AG04450 (cell line): Measurements from ENCODE around the gene USPL1. TPM values are rescaled to one million over a fixed set of nuclear protein-coding genes. Genes with fewer than 3 reads are reported as not detected.
A peak's percentile ranks its signal among the peaks of the same experiment; 100 is the strongest.

ENCODE experiments used
- CTCF ChIA-PET: fragments of 300-600, 350-600 bp; formaldehyde crosslinking; extraction: SDS; loops from one replicate; lab custom pipeline; 2022; ENCODE audit warnings: antibody characterized with exemption, inconsistent platforms; lab: Charles Lee
- POLR2A ChIA-PET: fragments of 350-600 bp; formaldehyde crosslinking; extraction: SDS; loops from one replicate; lab custom pipeline; 2021; ENCODE audit warnings: antibody characterized with exemption, inconsistent platforms; lab: Yijun Ruan, JAX
- DNase-seq: peaks from one replicate; pipeline ENCODE4 v3.0.0-alpha.2; 2011; ENCODE audit warnings: low read depth, low spot score
- H3K27ac ChIP-seq: one replicate; pipeline ENCODE4 v1.5.1; 2012; ENCODE audit warnings: low read depth, low read length, control low read depth
- H3K27me3 ChIP-seq: one replicate; pipeline ENCODE4 v1.6.0; 2012; ENCODE audit warnings: low read length; ENCODE audit not compliant: control insufficient read depth, insufficient read depth
- H3K4me3 ChIP-seq: 2 replicates; pipeline ENCODE4 v1.5.1; 2011; ENCODE audit warnings: mild to moderate bottlenecking, low read depth, low read length, control low read depth
- H3K9me3 ChIP-seq: 2 replicates; pipeline ENCODE4 v1.5.1; 2012; ENCODE audit warnings: low read length; ENCODE audit not compliant: control insufficient read depth, insufficient read depth
- polyA plus RNA-seq: library from polyadenylated mRNA; depleted of rRNA; stranded (reverse); fragments of >200 nt; gene quantifications from 2 replicates; pipeline ENCODE4 v1.2.3, GENCODE V29; 2011
- TF ChIP-seq, protein P1 (sequence below): IDR thresholded peaks from 2 replicates; pipeline ENCODE4 v1.5.1; 2011; ENCODE audit warnings: low read depth, low read length, control low read depth, inconsistent platforms

Gene USPL1
- polyA plus RNA-seq, 1 experiment, result 24.1 TPM

GRCh38 chr13:30690282-30691188 lies 72.8 kb downstream of the USPL1 start:
- DNase-seq, result peak; percentile 99
- H3K27me3 ChIP-seq, result no peaks in the 10 kb centered on the region
- ChIA-PET POLR2A (interaction anchor here (0.5 to 1.8 kb wide), 10 partner anchors 9 to 157 kb away, joined by 3 to 13 read pairs (median 6); no protein-coding TSS in a partner anchor), CTCF (interaction anchor here (0.8 to 3.3 kb wide), 2 partner anchors 112 to 354 kb away, joined by 3 to 11 read pairs; no protein-coding TSS in a partner anchor)
- peak overlapping the region; percentile 96 for H3K27ac ChIP-seq
- peak overlapping the region; percentile 64 for H3K4me3 ChIP-seq
- H3K9me3 ChIP-seq, result peaks cover 7% of the 10 kb centered on the region
- TF ChIP-seq, protein P1, sequence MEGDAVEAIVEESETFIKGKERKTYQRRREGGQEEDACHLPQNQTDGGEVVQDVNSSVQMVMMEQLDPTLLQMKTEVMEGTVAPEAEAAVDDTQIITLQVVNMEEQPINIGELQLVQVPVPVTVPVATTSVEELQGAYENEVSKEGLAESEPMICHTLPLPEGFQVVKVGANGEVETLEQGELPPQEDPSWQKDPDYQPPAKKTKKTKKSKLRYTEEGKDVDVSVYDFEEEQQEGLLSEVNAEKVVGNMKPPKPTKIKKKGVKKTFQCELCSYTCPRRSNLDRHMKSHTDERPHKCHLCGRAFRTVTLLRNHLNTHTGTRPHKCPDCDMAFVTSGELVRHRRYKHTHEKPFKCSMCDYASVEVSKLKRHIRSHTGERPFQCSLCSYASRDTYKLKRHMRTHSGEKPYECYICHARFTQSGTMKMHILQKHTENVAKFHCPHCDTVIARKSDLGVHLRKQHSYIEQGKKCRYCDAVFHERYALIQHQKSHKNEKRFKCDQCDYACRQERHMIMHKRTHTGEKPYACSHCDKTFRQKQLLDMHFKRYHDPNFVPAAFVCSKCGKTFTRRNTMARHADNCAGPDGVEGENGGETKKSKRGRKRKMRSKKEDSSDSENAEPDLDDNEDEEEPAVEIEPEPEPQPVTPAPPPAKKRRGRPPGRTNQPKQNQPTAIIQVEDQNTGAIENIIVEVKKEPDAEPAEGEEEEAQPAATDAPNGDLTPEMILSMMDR, result no peak

DNA sequence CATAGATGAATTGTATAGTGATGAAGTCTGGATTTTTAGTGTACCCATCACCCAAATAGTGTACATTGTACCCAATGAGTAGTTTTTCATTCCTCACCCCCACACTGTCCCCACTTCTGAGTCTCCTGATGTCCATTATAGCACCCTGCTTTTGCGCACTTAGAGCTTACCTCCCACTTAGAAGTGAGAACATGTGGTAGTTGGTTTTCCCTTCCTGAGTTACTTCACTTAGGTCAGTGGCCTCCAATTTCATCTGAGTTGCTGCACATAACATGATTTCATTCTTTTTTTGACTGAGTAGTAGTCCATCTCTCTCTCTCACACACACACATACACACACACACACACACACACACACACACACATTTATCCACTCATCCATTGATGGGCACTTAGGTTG lies 74.4 kb downstream of the USPL1 start:
- TF ChIP-seq, protein P1, result no peak
- ChIA-PET POLR2A (no interaction called here), CTCF (no interaction called here)
- Histone ChIP-seq H3K27me3 (no peaks in the 10 kb centered on the region), H3K9me3 (peaks cover 7% of the 10 kb centered on the region), H3K4me3 (no peak overlapping the region), H3K27ac (no peak overlapping the region)
- no peak for DNase-seq

DNA sequence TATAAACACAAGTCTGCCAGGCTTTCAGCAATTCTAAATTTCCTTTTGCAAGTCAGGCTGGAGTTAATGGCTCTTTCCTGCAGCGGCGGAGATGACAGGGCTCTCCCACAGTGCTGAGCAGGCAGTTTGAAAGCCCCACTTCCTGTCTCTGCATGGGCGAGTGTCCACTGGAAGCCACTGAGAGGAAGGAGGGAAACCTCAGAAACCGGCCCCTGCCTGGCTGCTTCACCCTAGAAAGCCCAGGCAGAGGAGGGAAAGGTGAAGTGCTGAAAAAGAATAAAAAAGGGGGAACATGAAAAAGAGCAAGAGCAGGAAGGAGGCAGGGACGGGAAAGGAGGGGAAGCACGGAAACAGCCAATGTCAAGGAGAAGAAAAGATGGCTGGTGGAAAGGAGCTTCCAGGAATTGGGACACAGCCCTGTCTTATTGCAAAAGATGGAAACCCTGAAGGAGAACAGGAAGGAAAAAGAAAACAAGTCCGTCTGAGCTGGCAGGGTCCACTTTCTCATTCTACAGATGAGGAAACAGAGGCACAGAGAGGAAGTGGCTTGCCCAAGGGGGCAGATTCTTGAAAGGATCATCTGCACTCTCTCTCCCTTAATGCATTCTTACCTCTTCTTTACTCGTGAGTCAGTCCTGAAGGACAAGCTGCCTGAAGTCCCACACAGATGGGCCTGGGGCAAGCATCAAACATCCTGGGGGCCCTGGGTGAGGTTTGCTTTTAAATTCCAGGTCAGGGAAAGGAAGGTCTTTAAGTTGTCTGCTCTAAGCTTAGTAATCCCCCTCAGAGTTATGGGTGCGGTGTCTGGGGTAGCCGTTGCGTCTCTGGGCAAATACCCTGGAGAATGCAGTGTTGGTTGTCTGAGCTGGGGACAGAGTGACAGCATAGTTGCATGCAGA lies 78.8 kb downstream of the USPL1 start:
- no peak overlapping the region for H3K27ac ChIP-seq
- DNase-seq, result no peak
- H3K9me3 ChIP-seq, result no peaks in the 10 kb centered on the region
- TF ChIP-seq, protein P1, result no peak
- H3K4me3 ChIP-seq, result no peak overlapping the region
- ChIA-PET CTCF (interaction anchor here (2.1 kb wide), 1 partner anchor 17 kb away, joined by 4 read pairs; no protein-coding TSS in a partner anchor), POLR2A (no interaction called here)
- no peaks in the 10 kb centered on the region for H3K27me3 ChIP-seq

GRCh38 chr13:30697177-30697953 lies 79.6 kb downstream of the USPL1 start:
- no peak for DNase-seq

More at GRCh38 chr13:30697177-30697953, 79.6 kb downstream of the USPL1 start:
- no peaks in the 10 kb centered on the region for H3K27me3 ChIP-seq
- CTCF ChIA-PET, result interaction anchor here (2.1 kb wide), 1 partner anchor 18 kb away, joined by 4 read pairs; no protein-coding TSS in a partner anchor
- no peak overlapping the region for H3K4me3 ChIP-seq
- H3K27ac ChIP-seq, result peak overlapping the region; percentile 41
- TF ChIP-seq, protein P1, result no peak
- POLR2A ChIA-PET, result no interaction called here
- H3K9me3 ChIP-seq, result no peaks in the 10 kb centered on the region
